Liver (tissue), 9 donors: ENCODE measurements around the gene NF2. TPM values are rescaled to one million over a fixed set of nuclear protein-coding genes. Genes with fewer than 3 reads are reported as not detected.

ENCODE experiments used
- DNase-seq: peaks from one replicate; pipeline ENCODE4 v3.0.0-alpha.2; 2017; ENCODE audit warnings: low spot score
- H3K27ac ChIP-seq, 2 donors: one replicate each; pipeline ENCODE4 v1.7.0; 2013; ENCODE audit warnings: inconsistent platforms in 2 of 2, low read length in 2 of 2, control low read depth in 1 of 2, low read depth in 1 of 2, mild to moderate bottlenecking in 1 of 2
- H3K27me3 ChIP-seq, 4 donors: one replicate each; pipeline versions ENCODE4 v1.6.1 to v1.7.0; 2013; ENCODE audit warnings: low read length in 3 of 4, inconsistent platforms in 1 of 4, mild to moderate bottlenecking in 1 of 4, moderate library complexity in 1 of 4; ENCODE audit not compliant: control insufficient read depth in 4 of 4, insufficient read depth in 4 of 4
- H3K36me3 ChIP-seq, 4 donors: one replicate each; pipeline versions ENCODE4 v1.6.1 to v1.7.0; 2013; ENCODE audit warnings: low read length in 3 of 4, mild to moderate bottlenecking in 3 of 4, low read depth in 1 of 4, moderate library complexity in 1 of 4; ENCODE audit not compliant: control insufficient read depth in 4 of 4, insufficient read depth in 3 of 4
- H3K4me1 ChIP-seq, 4 donors: one replicate each; pipeline versions ENCODE4 v1.6.1 to v1.7.0; 2013; ENCODE audit warnings: low read length in 3 of 4, mild to moderate bottlenecking in 3 of 4, moderate library complexity in 1 of 4; ENCODE audit not compliant: control insufficient read depth in 4 of 4, insufficient read depth in 4 of 4
- H3K4me3 ChIP-seq, 3 donors: one replicate each; pipeline versions ENCODE4 v1.6.1 to v1.7.0; 2013; ENCODE audit warnings: low read length in 3 of 3, control low read depth in 1 of 3, low read depth in 1 of 3, mild to moderate bottlenecking in 1 of 3
- H3K9ac ChIP-seq, 2 donors: one replicate each; pipeline ENCODE4 v1.7.0; 2013; ENCODE audit warnings: low read length in 2 of 2, mild to moderate bottlenecking in 2 of 2, moderate library complexity in 2 of 2, control low read depth in 1 of 2, low read depth in 1 of 2
- H3K9me3 ChIP-seq, 4 donors: one replicate each; pipeline versions ENCODE4 v1.6.1 to v1.7.0; 2013; ENCODE audit warnings: low read length in 3 of 4; ENCODE audit not compliant: control insufficient read depth in 4 of 4
- ATF3 ChIP-seq: IDR thresholded peaks from 2 replicates; pipeline ENCODE4 v1.6.1; 2016; ENCODE audit warnings: antibody characterized with exemption
- EGR1 ChIP-seq, 2 donors: IDR thresholded peaks; 2 replicates each; pipeline ENCODE4 v1.6.1; 2016 to 2018; ENCODE audit warnings: antibody characterized with exemption in 2 of 2, low read depth in 2 of 2
- FOXA1 ChIP-seq: IDR thresholded peaks from 2 replicates; pipeline ENCODE4 v1.6.1; 2016; ENCODE audit warnings: antibody characterized with exemption
- FOXA2 ChIP-seq: IDR thresholded peaks from 2 replicates; pipeline ENCODE4 v1.6.1; 2016; ENCODE audit warnings: antibody characterized with exemption
- HNF4G ChIP-seq: IDR thresholded peaks from 2 replicates; pipeline ENCODE4 v1.6.1; 2016; ENCODE audit warnings: antibody characterized with exemption
- JUND ChIP-seq, 2 donors: IDR thresholded peaks; 2 replicates each; pipeline ENCODE4 v1.6.1; 2016; ENCODE audit warnings: antibody characterized with exemption in 2 of 2
- NR2F2 ChIP-seq: IDR thresholded peaks from 2 replicates; pipeline ENCODE4 v1.6.1; 2016; ENCODE audit warnings: antibody characterized with exemption
- RAD21 ChIP-seq, 2 donors: IDR thresholded peaks; 2 replicates each; pipeline ENCODE4 v1.6.1; 2016; ENCODE audit warnings: antibody characterized with exemption in 2 of 2, mild to moderate bottlenecking in 2 of 2
- RXRA ChIP-seq, 2 donors: IDR thresholded peaks; 2 replicates each; pipeline ENCODE4 v1.6.1; 2017 to 2018; ENCODE audit warnings: antibody characterized with exemption in 2 of 2, mild to moderate bottlenecking in 1 of 2
- SP1 ChIP-seq: IDR thresholded peaks from 2 replicates; pipeline ENCODE4 v1.6.1; 2018; ENCODE audit warnings: antibody characterized with exemption, mild to moderate bottlenecking
- YY1 ChIP-seq: IDR thresholded peaks from 2 replicates; pipeline ENCODE4 v1.6.1; 2016; ENCODE audit warnings: antibody characterized with exemption, mild to moderate bottlenecking
- ZBTB33 ChIP-seq: IDR thresholded peaks from 2 replicates; pipeline ENCODE4 v1.6.1; 2016; ENCODE audit warnings: antibody characterized with exemption
- WGBS: extraction: QIAGEN DNeasy Blood & Tissue Kit; methylation state at CpG from one replicate; pipeline ENCODE4 v1.1.7; 2013; 5-methylcytosine and 5-hydroxymethylcytosine counted together
- polyA plus RNA-seq, 2 donors: library from polyadenylated mRNA; stranded (reverse) in 1 of 2; unstranded in 1 of 2; fragments of 200-250 nt in 1 of 2; fragments of >200 nt in 1 of 2; fragmentation: Nextera tagmentation in 1 of 2; extraction: Ambion mirVana in 1 of 2; gene quantifications; one replicate each; pipeline versions ENCODE4 v1.2.1 to v1.2.3, GENCODE V29; 2013 to 2015
- total RNA-seq, 2 donors: library from RNA; depleted of rRNA; stranded (reverse); fragments of >200 nt; gene quantifications; one replicate each; pipeline ENCODE4 v1.2.3, GENCODE V29; 2014
- TF ChIP-seq, protein P1 (sequence below): fragments of 150-350 bp; IDR thresholded peaks from 2 replicates; pipeline ENCODE4 v1.5.1; 2017; ENCODE audit warnings: improper control_type of control experiment, low read depth, low read length; ENCODE audit not compliant: missing input control
- TF ChIP-seq, protein P2 (sequence below): IDR thresholded peaks from 2 replicates; pipeline ENCODE4 v1.6.1; 2016; ENCODE audit warnings: antibody characterized with exemption, mild to moderate bottlenecking
- TF ChIP-seq, protein P3 (sequence below): IDR thresholded peaks from 2 replicates; pipeline ENCODE4 v1.6.1; 2016; ENCODE audit warnings: antibody characterized with exemption
- donor health status: healthy.
- donor health status: healthy.
- donor health status: healthy.
- donor health status: healthy.
- donor health status: healthy.

Gene NF2
- total and polyA plus RNA-seq, 4 donors, result 6.2 to 25.2 (median 11.2) TPM

GRCh38 chr22:29741926-29742325 is 138.5 kb downstream of the NF2 start:
- H3K4me1 ChIP-seq, result no peaks in the 10 kb centered on the region
- WGBS, result 98% methylated on average over 2 of the region's 2 CpGs
- H3K9me3 ChIP-seq, result no peaks in the 10 kb centered on the region
- no peak overlapping the region for H3K4me3 ChIP-seq
- H3K36me3 ChIP-seq, result peaks cover 1 to 48% (median 7%) of the 10 kb centered on the region in 4 donors
- no peak for TF ChIP-seq HNF4G
- TF ChIP-seq RAD21 (IDR thresholded peaks at IDR 0.05), result no peak
- no peak for TF ChIP-seq ZBTB33
- no peak for TF ChIP-seq JUND (IDR thresholded peaks at IDR 0.05)
- no peak for TF ChIP-seq YY1
- TF ChIP-seq, protein P1, sequence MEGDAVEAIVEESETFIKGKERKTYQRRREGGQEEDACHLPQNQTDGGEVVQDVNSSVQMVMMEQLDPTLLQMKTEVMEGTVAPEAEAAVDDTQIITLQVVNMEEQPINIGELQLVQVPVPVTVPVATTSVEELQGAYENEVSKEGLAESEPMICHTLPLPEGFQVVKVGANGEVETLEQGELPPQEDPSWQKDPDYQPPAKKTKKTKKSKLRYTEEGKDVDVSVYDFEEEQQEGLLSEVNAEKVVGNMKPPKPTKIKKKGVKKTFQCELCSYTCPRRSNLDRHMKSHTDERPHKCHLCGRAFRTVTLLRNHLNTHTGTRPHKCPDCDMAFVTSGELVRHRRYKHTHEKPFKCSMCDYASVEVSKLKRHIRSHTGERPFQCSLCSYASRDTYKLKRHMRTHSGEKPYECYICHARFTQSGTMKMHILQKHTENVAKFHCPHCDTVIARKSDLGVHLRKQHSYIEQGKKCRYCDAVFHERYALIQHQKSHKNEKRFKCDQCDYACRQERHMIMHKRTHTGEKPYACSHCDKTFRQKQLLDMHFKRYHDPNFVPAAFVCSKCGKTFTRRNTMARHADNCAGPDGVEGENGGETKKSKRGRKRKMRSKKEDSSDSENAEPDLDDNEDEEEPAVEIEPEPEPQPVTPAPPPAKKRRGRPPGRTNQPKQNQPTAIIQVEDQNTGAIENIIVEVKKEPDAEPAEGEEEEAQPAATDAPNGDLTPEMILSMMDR, result no peak
- TF ChIP-seq, protein P2, sequence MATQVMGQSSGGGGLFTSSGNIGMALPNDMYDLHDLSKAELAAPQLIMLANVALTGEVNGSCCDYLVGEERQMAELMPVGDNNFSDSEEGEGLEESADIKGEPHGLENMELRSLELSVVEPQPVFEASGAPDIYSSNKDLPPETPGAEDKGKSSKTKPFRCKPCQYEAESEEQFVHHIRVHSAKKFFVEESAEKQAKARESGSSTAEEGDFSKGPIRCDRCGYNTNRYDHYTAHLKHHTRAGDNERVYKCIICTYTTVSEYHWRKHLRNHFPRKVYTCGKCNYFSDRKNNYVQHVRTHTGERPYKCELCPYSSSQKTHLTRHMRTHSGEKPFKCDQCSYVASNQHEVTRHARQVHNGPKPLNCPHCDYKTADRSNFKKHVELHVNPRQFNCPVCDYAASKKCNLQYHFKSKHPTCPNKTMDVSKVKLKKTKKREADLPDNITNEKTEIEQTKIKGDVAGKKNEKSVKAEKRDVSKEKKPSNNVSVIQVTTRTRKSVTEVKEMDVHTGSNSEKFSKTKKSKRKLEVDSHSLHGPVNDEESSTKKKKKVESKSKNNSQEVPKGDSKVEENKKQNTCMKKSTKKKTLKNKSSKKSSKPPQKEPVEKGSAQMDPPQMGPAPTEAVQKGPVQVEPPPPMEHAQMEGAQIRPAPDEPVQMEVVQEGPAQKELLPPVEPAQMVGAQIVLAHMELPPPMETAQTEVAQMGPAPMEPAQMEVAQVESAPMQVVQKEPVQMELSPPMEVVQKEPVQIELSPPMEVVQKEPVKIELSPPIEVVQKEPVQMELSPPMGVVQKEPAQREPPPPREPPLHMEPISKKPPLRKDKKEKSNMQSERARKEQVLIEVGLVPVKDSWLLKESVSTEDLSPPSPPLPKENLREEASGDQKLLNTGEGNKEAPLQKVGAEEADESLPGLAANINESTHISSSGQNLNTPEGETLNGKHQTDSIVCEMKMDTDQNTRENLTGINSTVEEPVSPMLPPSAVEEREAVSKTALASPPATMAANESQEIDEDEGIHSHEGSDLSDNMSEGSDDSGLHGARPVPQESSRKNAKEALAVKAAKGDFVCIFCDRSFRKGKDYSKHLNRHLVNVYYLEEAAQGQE, result no peak
- no peak for TF ChIP-seq ATF3
- TF ChIP-seq NR2F2, result no peak
- TF ChIP-seq, protein P3, sequence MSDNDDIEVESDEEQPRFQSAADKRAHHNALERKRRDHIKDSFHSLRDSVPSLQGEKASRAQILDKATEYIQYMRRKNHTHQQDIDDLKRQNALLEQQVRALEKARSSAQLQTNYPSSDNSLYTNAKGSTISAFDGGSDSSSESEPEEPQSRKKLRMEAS, result no peak
- TF ChIP-seq EGR1 (IDR thresholded peaks at IDR 0.05; ENCODE audit: low read depth in 2 of 2), result no peak
- no peak for TF ChIP-seq SP1
- no peak for TF ChIP-seq FOXA2
- DNase-seq, result no peak
- no peak overlapping the region for H3K27ac ChIP-seq
- no peaks in the 10 kb centered on the region for H3K27me3 ChIP-seq
- H3K9ac ChIP-seq, result no peak overlapping the region

DNA sequence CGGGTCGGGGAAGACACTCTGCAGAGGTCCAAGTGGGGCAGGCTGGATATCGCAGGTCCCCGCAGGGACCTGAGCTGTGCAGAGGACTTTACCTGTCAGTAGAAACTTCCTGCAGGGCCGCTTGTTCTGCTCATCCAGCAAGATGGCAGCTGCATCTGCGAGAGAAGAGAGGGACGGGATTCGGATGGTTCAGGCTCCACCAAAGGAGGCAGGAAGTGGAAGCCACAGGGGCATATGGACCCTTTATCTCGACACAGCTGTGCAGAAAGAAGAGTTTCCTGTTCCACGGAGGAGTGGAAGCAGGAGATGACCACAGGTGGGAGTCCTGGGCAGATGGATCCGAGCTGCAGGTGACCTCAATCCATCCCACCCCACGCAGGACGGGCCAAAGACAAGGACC is 138.9 kb downstream of the NF2 start:
- no peak overlapping the region for H3K9ac ChIP-seq
- 82% methylated on average over 13 of the region's 13 CpGs for WGBS
- H3K27me3 ChIP-seq, result no peaks in the 10 kb centered on the region
- H3K36me3 ChIP-seq, result peaks cover 3 to 51% (median 9%) of the 10 kb centered on the region in 4 donors
- no peaks in the 10 kb centered on the region for H3K4me1 ChIP-seq
- H3K27ac ChIP-seq, result no peak overlapping the region
- no peak for TF ChIP-seq ZBTB33
- TF ChIP-seq FOXA1, result no peak
- TF ChIP-seq EGR1 (IDR thresholded peaks at IDR 0.05; ENCODE audit: low read depth in 2 of 2), result no peak
- TF ChIP-seq, protein P2, result no peak
- TF ChIP-seq RXRA (IDR thresholded peaks at IDR 0.05), result no peak
- H3K4me3 ChIP-seq, result no peak overlapping the region
- no peak for DNase-seq
- H3K9me3 ChIP-seq, result no peaks in the 10 kb centered on the region
